NCI-H1105 treated with DMSO at 0.1 percent for 48 hours (cell line): ENCODE results near the gene ABLIM1.

Experiments used
- DNase-seq: peaks from one replicate; lab custom pipeline; 2025; lab: John Stamatoyannopoulos, UW

ABLIM1 gene

GRCh38 chr10:114545819-114546218, 112.3 kb downstream of the ABLIM1 start:
- no peak for DNase-seq

DNA sequence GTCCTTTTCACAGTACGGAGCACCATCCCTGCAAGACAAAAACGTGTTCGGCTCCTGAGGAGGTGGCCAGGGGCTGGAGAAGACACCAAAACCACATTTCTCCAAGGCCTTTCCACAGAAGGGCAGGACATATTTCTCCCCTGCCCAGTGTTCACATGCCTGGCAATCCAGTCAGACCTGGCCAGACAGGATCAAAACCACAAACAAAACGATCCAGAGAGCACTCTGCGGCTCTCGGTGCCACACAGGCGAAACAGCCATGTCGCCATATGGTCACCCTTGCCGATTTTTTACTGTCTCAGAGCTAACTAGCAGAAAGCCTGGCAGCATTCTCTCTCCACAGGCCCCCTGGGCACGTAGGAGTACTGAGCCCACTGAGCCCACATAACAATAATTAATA, 113.0 kb downstream of the ABLIM1 start:
- no peak for DNase-seq

DNA sequence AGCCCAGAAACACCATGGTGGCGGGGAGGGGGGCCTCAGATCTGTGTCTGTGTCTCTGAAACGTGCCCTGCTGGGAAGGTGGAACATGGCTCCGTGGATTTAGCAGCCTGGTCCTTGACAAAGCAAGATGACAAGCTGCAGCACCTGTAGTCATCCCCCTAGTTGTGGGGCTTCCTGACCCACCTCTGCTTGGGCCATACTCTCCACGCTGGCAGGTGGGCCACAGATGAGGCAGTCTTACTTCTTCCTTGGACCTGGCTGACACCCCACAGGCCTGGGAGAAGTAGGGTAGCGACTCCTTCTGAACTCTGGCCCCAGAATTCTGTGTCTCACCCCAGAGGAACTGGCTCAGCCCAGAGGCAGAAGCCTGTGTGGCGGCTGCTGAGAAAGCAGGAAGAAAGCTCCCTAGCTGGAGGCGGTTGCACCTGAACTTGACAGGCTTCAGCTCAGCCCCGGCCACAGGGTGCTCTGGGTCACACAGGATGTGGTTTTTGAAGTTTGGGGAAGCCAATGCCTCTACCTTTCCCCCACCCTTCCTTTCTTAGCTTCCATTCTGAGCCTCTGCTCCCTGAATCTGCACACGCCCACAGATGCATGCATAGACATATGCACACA, 113.9 kb downstream of the ABLIM1 start:
- no peak for DNase-seq

DNA sequence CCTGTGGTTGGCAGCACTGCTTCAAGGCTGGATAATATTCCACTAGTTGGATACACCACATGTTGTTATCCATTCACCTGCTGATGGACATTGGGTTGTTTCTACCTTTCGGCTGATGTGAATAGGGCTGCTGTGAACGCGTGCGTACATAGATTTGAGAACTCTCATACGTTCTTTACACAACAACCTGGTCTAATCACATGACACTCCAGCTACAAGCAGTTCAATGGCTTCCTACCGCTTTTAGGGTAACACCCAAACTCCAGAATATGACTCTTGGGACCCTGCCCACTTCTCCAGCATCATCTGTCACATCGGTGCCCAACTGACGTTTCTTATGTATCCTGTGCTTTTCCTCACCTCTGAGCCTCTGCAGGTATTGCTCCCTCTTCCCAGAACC, 114.6 kb downstream of the ABLIM1 start:
- no peak for DNase-seq

DNA sequence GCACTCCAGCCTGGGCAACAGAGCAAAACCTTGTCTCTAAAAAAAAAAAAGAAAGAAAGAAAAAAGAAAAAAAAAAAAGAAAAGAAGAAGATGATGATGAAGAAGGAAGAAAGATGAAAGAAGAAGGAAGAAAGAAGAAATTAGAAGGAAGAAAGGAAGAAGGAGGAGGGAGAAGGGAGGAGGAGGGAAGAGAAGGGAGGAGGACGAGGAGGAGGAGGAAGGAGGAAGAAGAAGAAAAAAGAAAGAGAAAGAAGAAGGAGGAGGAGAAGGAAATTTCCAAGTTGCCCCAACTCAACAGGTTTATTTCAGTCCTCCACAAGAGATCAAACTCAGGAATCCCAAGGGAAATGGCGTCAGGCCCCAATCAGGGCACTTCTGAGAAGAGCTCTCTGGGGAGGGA, 115.7 kb downstream of the ABLIM1 start:
- no peak for DNase-seq

DNA sequence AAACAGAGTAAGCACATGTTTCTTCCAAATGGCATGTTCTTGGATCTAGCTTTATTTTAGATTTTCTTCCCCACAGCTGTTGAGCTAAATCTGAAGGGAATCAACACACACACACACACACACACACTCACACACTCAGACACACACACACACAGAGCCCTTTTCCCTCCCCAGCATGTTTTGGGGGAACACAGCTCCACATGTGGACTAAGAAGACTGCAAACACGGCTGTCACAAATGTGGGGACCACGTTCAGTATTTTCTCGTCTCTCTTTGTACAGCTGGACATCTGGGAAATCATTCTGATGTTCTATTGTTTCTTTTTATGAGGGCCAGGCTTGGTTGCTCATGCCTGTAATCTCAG, 116.3 kb downstream of the ABLIM1 start:
- DNase-seq, result no peak

- no peak for DNase-seq
Observed at GRCh38 chr10:114541081-114541796, 116.8 kb downstream of the ABLIM1 start.

GRCh38 chr10:114540236-114540635, 117.8 kb downstream of the ABLIM1 start:
- DNase-seq, result no peak

- no peak for DNase-seq
Observed at GRCh38 chr10:114539623-114540022, 118.5 kb downstream of the ABLIM1 start.

GRCh38 chr10:114538181-114538906, 119.7 kb downstream of the ABLIM1 start:
- DNase-seq, result no peak

- DNase-seq, result no peak
Observed at GRCh38 chr10:114537736-114538135, 120.3 kb downstream of the ABLIM1 start.

DNA sequence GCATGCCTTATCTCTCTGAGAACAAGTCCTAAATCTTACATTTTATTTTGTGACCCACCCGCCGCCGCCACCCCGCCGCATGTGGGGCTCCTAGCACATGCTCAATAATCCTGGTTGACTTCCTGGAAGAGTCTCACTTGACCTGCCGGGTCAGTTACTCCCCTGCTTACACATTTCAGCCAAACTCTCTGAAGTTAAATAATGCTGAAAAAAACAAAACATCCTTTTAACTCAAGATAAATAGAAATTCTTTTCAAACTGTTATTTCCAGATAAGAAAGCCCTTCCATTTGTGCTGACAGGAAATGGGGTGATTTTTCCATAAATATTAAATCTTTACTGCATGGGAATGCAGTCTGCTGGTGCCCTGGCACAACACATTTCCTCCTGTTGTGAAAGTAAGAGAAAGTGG, 123.5 kb downstream of the ABLIM1 start:
- no peak for DNase-seq

GRCh38 chr10:114532226-114532625, 125.8 kb downstream of the ABLIM1 start:
- DNase-seq, result no peak

- DNase-seq, result peak; percentile 66
Observed at GRCh38 chr10:114526504-114527238, 131.4 kb downstream of the ABLIM1 start.

GRCh38 chr10:114526126-114526503, 132.0 kb downstream of the ABLIM1 start:
- no peak for DNase-seq

GRCh38 chr10:114525368-114525949, 132.6 kb downstream of the ABLIM1 start:
- peak; percentile 55 for DNase-seq

GRCh38 chr10:114523876-114524275, 134.2 kb downstream of the ABLIM1 start:
- no peak for DNase-seq

GRCh38 chr10:114521255-114521654, 136.8 kb downstream of the ABLIM1 start:
- DNase-seq, result no peak

DNA sequence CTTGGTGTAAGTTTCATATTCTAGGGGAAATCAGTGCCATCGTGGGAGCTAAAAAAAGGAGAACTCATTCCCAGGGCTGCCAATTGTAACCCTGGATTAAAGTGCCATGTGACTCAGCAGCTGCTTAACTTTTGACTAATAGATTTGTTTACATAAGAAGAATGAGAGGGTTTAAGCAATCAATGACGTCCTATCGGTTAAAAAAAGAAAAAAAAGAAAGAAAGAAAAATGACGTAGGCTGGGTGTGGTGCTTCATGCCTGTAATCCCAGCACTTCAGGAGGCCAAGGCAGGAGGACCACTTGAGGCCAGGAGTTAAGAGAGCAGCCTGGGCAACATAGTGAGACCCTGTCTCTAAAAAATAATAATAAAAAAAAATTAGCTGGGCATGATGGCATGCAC, 137.6 kb downstream of the ABLIM1 start:
- no peak for DNase-seq

DNA sequence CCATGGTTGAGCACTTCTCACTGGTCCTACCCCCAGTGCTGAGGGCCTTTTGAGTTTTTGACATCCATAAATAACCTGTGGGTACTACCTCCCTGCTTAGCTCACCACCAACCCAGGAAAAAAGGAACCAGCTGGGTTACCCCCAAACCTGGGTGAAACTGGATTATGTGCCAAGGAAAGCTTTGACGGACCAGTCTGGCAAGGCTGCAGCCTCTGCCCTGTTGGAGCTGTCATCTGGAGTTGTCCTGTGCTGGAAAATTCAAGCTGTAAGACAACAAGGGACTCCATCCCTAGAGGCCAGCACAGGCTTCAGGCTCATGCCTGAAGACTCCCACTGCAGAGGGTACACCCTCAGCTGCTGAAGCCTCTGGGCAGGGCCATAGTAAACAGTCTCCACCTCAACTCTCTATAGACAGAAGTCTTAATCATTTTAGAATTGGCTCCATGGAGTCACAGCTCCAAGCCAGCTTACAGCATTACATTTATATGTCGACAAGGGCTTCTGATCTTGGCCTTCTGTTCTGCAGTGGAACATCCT, 138.2 kb downstream of the ABLIM1 start:
- DNase-seq, result no peak

- no peak for DNase-seq
Observed at GRCh38 chr10:114519306-114519669, 138.8 kb downstream of the ABLIM1 start.
